GM12874 (cell line): ENCODE results near the gene CAPS2.

Experiments used
- TF ChIP-seq, protein P1 (sequence below): IDR thresholded peaks from 2 replicates; pipeline ENCODE4 v1.5.1; 2011; ENCODE audit warnings: low read depth, mild to moderate bottlenecking, control low read depth, low read length, moderate library complexity; ENCODE audit not compliant: insufficient read depth

The CAPS2 gene

DNA sequence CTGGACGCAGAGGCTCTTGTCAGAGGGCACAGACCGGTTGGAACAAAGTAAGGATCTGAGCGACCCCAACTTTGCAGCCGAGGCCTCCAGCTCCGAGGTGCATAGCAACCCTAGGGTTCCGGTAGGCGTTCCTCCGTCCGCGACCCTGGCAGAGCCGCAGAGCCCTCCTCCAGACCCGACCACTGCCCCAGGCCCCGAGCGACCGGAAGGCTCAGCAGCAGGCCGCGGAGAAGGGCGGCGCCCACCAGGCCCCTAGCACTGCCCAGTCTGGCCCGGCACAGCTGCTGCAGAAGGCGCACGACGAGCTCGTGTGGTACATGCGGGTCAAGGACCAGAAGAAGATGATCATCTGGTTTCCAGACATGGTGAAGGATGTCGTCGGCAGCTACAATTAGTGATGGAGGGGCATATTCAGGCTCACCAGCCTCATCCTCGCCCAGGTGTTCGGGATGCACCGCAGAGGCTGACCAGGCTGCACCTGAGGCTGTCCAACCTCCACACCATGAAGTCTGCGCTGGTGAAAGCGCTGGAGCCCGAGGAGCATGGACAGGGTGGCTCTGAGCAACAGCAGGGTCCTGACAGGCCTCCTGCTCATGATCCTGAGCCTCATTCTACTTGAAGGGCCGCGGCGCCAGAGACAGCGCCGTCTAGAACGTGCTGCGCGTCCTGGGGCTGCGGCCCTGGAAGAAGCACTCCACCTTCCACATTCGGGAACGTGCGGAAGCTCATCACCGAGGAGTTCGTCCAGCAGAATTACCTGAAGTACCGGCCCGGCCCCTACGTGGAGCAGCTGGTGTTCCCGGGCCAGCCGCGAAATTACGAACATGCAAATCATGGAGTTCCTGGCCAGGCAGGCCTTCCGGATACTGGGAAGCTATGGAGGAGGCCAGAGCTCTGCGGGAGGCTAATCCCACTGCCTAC is 24.5 kb downstream of the CAPS2 start:
- TF ChIP-seq, protein P1, sequence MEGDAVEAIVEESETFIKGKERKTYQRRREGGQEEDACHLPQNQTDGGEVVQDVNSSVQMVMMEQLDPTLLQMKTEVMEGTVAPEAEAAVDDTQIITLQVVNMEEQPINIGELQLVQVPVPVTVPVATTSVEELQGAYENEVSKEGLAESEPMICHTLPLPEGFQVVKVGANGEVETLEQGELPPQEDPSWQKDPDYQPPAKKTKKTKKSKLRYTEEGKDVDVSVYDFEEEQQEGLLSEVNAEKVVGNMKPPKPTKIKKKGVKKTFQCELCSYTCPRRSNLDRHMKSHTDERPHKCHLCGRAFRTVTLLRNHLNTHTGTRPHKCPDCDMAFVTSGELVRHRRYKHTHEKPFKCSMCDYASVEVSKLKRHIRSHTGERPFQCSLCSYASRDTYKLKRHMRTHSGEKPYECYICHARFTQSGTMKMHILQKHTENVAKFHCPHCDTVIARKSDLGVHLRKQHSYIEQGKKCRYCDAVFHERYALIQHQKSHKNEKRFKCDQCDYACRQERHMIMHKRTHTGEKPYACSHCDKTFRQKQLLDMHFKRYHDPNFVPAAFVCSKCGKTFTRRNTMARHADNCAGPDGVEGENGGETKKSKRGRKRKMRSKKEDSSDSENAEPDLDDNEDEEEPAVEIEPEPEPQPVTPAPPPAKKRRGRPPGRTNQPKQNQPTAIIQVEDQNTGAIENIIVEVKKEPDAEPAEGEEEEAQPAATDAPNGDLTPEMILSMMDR, result no peak

DNA sequence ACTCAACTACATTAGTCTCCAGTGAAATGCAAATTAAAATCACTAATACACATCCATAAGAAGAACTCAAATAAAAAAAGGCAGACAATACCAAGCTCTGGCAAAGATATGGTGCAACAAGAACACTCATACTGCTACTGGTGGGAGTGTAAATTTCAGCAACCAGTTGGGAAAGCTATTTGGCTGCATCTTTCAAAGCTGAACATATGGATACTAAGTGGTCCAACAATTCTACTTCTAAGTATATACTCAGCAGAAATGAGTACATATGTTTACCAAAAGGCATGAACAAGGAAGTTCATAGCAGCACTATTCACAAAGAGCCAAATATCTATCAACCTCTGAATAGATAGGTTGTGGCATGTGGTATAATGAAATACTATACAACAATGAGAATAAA is 27.3 kb downstream of the CAPS2 start:
- TF ChIP-seq, protein P1, result no peak

DNA sequence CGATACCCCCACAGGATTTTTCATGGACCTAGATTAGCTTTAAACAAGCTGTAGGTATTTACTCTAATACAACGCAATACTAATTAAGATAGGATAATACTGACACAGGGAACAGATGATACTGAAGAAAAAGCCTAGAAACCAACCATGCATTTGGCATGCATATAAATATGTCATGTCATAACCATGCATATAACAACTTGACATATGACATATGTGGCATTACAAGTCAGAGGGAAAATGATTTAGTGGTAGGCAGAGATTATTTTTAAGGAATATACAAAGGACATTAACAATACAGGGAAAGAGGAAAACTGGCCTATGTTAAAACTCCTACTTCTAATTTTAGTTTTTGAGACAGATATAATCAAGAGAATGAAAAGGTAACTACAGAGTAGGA is 27.9 kb downstream of the CAPS2 start:
- TF ChIP-seq, protein P1, result no peak

DNA sequence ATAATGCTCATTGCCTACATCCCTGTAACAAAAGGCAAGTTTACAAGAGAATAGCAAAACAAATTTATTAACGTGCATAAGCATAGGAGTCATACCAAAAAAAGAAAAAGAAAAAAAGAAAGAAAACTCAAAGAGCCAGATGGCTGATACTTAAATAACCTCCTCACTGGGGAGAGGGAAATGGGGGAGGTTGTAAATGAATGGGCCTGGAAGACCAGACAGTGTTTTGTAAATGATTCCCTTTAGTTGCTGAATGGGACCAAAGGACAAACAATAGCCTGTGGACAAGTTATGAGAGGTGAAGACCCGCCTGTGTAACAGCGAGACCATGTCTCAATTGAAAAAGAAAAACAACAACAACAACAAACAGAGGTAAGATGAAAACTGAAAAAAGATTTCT is 35.3 kb downstream of the CAPS2 start:
- TF ChIP-seq, protein P1, result no peak

DNA sequence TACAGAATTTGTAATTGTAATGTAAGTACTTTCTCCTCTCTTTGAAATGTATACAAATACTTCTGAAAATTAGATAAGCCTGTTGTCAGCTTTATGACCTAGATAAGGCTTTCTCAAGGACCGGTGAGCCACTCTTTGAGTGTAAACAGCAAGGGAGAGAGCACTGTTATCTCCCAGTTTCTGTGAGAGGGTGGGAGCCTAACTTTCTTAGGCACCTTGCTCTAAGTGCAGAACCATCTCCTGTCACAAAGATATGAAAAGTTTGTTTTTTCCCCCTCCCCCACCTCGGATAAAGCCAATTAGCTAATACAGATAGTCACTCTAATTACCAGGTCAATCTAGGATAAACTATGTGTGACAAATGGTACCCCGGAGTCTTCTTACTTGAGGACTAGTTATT is 35.8 kb downstream of the CAPS2 start:
- TF ChIP-seq, protein P1, result no peak

DNA sequence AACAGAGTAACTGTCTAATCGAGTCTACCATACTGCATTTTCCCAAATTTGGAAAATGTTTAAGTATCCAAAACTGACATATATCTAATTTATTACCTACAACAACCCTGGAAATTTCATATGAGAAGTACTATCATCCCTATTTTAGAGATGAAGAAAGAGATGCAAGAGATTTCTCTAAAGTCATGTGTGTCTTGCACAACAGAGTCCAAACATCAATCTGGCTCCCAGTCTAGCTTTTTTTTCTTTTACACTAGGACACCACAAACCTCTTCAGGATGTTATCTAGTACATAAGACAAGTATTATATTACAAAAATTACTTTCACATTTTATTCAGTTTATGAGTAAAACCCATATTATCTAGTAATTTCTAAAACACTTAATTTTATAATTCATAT is 39.1 kb downstream of the CAPS2 start:
- TF ChIP-seq, protein P1, result no peak

DNA sequence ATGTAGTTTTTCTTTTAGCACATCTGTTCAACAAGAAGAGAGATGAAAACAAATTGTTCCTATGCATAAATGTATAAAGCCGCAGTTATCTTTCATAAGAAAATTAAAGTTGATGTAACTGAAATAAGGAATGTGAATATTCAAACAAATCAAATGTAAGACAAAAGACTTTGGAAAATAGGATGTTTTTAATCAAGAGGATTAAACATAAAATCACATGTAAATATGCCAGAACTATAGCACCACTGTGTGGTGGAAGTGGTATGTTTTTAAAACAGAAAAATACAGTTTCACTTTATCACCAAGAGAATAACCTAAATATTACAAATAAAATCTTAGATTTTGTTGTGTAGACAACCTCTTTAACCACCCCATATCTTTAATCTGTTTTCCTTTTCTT is 40.4 kb downstream of the CAPS2 start:
- TF ChIP-seq, protein P1, result no peak
